ENCODE measurements around the gene WHRN.

The WHRN gene

GRCh38 chr9:114513055-114513958 is 8.0 kb upstream of the WHRN start:
- peak; percentile 35 for DNase-seq

GRCh38 chr9:114511978-114512874 is 7.0 kb upstream of the WHRN start:
- DNase-seq: no peak

GRCh38 chr9:114507726-114508125 is 2.5 kb upstream of the WHRN start:
- no peak for DNase-seq

- DNase-seq: no peak
These were observed 763 bp upstream of the WHRN start for GRCh38 chr9:114506082-114506390.

- no peak for DNase-seq
These were observed 709 bp downstream of the WHRN start for GRCh38 chr9:114504341-114505186.

DNA sequence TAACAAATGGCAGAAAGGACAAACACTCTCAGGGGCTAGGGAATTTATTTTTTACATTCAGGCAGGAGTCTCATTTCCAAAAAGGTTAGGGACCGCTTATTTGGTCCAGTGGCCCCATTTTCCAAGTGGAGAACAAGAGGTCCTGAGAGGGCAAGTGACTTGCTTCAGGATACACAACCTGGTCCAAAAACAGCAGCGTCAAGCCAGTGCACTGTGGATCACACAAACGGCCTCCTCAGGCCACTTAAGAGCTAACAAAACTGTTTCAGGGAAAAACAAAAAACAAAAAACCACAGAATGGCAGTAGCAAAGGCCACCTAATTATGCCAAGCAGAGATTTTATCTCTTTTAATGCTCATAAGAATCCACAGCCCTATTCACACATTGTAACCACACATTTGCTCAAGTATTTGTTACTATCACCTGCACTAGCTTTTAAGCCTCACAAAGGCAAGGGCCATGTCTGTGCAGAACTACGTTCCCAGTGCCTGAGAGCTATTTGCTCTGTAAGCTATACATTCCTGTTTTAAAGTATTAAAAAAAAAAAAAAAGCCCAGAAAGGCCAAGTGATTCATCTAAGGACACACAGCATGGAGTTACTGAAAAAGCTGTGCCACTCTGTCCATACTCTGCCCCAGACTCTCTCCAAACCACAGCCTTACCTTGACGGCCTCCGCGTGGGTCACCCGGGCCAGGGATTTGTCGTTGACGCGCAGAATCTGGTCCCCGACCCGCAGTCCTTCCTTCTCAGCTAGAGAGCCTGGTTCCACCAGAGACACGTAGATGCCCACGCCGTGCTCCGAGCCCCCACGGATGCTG is 1.5 kb downstream of the WHRN start:
- no peak for DNase-seq

GRCh38 chr9:114503009-114503408 is 2.3 kb downstream of the WHRN start:
- no peak for DNase-seq

DNA sequence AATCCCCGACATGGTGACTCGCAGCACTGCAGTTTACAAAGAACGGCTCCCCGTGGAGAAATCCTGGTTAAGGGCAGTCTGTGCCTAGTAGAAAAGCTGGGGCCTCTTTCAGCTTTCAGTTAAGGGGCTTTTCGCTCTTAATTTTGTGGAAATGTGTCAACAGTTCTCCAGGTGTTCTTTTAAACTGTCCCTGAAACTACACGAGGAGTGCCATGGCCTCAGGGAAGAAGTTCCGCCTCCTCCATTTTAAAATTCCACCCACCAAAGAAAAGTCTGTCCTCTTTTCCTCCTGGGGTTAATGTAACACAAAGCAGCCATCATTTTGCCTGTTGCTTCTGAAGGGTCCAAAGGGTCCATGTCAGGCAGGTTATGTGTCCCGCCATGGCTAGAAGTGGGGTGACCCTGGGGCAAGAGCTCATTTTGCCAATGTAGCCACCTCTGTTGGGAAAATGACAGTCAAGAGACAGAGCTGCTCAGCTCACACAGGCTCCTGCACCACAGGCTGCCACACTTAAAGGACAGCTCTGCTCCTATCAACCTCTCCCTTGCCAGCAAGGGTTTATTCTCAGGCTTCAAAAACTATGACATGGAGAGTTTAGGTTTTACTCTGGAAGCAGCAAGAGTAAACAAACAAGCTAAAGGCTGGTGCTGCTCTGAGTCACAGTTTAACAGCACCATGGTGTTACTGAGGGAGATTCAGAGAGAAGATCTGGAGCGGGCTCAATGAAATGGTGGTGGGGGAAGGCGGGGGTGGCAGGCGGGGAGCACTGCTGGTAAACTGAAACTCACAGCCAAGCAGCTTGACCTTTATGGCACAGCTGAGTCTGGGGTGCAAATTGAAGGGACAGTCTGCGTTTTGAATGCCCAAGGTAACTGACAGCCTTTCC is 3.2 kb downstream of the WHRN start:
- no peak for DNase-seq

DNA sequence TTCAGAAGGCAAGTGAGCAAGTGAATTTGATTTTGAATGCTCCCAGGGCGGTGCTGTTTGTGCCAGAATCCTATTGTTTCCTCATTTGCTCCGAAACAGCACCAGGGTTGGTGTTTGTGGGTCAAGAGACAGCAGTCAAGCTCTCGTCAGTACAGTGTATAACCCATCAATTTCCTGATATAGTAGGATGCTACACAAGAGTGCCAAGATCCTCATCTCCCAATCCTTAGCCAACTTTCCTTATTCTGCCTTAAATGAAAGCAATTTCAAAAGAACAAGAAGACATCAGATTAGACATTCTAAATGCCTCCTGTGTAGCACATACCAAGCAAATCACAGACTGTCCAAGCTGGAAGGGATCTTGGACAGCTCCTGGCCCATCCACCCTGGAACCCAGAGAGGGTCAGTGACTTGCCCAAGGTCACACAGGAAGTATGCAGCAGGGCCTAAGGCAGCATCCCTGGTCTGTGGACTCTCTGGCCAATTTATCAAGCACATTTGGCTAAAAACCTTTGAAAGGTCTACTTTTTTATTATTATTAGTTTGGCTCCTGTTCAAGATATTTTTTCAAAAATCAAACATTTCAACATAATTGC is 4.5 kb downstream of the WHRN start:
- no peak for DNase-seq

- no peak for DNase-seq
These were observed 5.2 kb downstream of the WHRN start for GRCh38 chr9:114499941-114500696.

DNA sequence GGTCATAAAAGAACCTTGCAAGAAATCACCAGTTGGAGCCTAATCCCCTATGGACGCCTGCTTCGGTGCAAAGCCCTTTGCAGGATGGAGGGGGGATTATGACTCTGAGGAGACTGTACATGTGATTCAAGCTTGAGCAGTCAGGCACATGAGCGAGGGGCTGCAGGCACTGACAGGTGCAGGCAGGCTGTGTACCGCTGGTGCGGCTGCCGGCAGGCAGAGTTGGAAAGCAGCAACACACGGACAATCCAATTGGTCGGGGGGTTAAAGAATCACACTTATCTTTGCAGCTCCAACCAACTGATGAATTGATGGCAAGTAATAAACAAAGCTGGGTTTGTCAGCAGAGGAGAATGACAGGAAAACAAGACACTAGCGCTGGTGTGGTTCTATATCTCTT is 5.7 kb downstream of the WHRN start:
- DNase-seq: no peak

DNA sequence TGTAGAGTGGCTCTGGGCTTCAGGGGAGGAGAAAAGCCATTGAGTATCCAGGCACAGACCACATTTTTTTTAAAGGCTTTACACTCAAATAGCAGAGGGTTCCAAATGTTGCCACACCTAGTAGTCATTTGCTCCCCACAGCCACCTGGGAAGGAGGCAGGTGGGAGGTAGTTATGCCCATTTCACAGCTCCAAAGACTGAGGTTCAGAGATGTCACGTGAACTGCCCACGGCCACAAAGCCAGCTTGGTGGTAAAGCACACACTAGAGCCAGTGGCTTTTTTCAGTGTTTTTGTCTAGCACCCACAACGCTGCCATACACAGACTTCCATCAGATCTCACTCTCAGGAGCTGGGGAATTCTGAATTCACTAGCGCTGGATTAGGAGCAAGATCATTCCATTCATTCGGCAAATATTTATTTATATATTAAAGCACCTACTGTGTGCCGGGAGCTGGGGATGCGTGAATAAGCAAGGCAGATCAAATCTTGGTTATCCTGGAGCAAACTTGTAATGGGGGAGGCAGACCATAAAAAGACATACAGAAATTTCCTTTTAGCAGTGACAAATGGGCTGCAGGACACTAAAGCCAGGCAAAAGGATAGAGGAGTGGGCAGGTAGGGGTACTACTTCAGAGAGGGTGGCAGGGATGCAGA is 7.4 kb downstream of the WHRN start:
- DNase-seq: no peak

- DNase-seq: no peak
These were observed 8.0 kb downstream of the WHRN start for GRCh38 chr9:114497236-114497635.

- no peak for DNase-seq
These were observed 9.3 kb downstream of the WHRN start for GRCh38 chr9:114496011-114496410.

- no peak for DNase-seq
These were observed 10.3 kb downstream of the WHRN start for GRCh38 chr9:114494776-114495569.

DNA sequence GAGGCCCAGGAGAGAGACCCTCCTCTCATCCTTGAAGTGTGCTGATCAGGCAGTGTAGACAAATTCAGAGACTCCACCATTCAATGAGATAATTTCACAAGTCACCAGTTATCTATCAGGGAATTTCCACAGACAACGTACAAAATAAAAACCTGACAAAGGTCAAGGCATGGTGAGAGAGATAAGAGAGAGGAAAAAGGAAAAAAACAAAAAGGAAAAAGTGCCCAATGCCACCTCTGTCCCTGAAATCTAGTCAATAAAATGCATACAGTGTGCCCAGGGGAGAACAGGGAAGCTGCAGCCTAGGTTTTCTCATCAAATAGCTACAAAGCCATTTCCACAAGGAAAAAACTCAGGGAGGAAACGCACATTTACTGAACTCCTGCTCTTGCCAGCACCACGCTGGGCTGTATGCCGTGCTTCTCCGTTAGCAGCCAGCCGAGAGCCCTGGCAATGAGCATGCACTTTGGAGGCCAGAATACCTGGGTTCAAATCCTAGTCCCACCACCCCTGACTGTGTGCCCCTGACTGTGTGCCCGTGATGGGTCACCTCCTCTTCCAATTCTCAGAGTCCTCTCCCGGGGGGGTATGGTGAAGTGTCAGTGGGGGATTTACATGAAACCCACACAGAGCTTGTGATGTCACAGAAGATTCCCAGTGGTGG is 11.6 kb downstream of the WHRN start:
- no peak for DNase-seq

DNA sequence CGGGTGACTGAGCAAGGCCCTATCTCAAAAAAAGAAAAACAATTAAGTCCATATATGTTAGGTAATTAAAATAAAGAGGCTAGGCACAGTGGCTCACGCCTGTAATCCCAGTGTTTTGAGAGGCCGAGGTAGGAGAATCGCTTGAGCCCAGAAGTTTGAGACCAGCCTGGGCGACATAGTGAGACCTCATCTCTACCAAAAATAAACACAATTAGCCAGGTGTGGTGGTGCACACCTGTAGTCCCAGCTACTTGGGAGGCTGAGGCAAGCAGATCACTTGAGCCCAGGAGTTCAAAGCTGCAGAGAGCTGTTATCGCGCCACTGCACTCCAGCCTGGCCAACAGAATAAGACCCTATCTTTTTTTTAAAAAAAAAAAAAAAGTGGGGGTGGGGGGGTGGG is 12.3 kb downstream of the WHRN start:
- no peak for DNase-seq

DNA sequence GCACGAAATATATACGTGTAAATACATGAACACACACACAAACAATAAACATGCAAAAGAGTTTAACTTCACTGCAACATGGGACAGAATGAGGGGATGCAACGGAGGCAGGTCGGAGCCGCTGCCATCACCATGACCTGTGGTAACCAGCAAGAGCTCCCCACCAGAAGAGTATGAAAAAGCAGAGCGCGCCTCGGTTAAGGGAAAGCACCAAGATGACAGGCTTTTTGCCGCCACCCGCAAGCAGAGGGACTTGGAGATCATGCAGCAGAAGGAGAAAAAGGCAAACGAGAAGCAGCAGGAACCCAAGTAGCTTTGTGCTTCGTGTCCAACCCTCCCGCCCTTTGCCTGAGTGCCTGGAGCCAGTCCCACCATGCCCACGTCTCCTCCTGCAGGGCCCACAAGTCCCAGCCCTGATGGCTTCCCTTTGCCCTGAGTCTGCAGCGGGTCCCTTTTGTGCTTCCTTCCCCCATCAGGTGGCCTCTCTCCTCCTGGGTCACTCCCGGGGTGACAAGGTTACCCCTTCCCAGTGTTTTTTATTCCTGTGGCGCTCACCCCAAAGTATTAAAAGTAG is 13.8 kb downstream of the WHRN start:
- no peak for DNase-seq

All from GDM1 (cell line).